ENCODE measurements around the gene IFNL3. TPM values are rescaled to one million over a fixed set of nuclear protein-coding genes. Genes with fewer than 3 reads are reported as not detected.
"Not testable (repeated sequence)": the region's sequence is repeated elsewhere in the genome, so short reads cannot be mapped to it uniquely, and the experiment has no call there.

Gene IFNL3
- polyA plus RNA-seq, 3 donors: not detected

GRCh38 chr19:39270036-39270871 is 25.4 kb upstream of the IFNL3 start:
- H3K36me3 ChIP-seq (replicated peaks in 1 of 2; ENCODE audit: control insufficient read depth in 1 of 2, insufficient read depth in 2 of 2, low read length in 2 of 2): no peaks in the 10 kb centered on the region
- H3K36me3 Mint-ChIP-seq: no peaks in the 10 kb centered on the region
- H3K4me3 ChIP-seq (replicated peaks in 1 of 3; ENCODE audit: low read depth in 2 of 3, low read length in 3 of 3): no peak overlapping the region
- no peak for DNase-seq
- intact Hi-C loops (cut with micrococcal nuclease): no loop called here
- no peaks in the 10 kb centered on the region for H3K4me1 Mint-ChIP-seq
- H3K27me3 ChIP-seq (ENCODE audit: control insufficient read depth in 2 of 2, insufficient read depth in 2 of 2, low read length in 2 of 2): peaks cover 2 to 6% of the 10 kb centered on the region in 2 donors
- no peak overlapping the region for H3K4me2 ChIP-seq (replicated peaks; ENCODE audit: extremely low read depth, low read length, poor library complexity, severe bottlenecking)
- H3K4me3 Mint-ChIP-seq: no peak overlapping the region
- no peaks in the 10 kb centered on the region for H3K9me3 ChIP-seq (replicated peaks in 1 of 2; ENCODE audit: control insufficient read depth in 1 of 2, insufficient read depth in 1 of 2, low read length in 2 of 2)
- H2AFZ ChIP-seq (ENCODE audit: insufficient read depth, low read depth, low read length, poor library complexity, severe bottlenecking): no peak overlapping the region
- TF ChIP-seq CTCF (IDR thresholded peaks at IDR 0.05): no peak
- H3K9me3 Mint-ChIP-seq: peaks cover 0 to 5% (median 0%) of the 10 kb centered on the region in 7 donors
- H3K27me3 Mint-ChIP-seq (ENCODE audit: low read depth in 3 of 3): peaks cover 15 to 18% (median 17%) of the 10 kb centered on the region in 3 donors
- H4K20me1 ChIP-seq (ENCODE audit: insufficient read depth, low read length): no peaks in the 10 kb centered on the region
- H3K27ac Mint-ChIP-seq: peak overlapping the region in 1 of 7 donors; percentile 31
- no peaks in the 10 kb centered on the region for H3K4me1 ChIP-seq (ENCODE audit: control insufficient read depth in 1 of 2, insufficient read depth in 2 of 2, low read length in 2 of 2)
- no peak overlapping the region for H3K27ac ChIP-seq (ENCODE audit: low read depth in 1 of 2, low read length in 2 of 2)
- WGBS (ENCODE audit: insufficient coverage): 88% methylated on average over 6 of the region's 9 CpGs
- no peak overlapping the region for H3K9ac ChIP-seq (ENCODE audit: insufficient read depth, low read length, poor library complexity, severe bottlenecking)
- H3K79me2 ChIP-seq (ENCODE audit: insufficient read depth, low read length): no peaks in the 10 kb centered on the region

DNA sequence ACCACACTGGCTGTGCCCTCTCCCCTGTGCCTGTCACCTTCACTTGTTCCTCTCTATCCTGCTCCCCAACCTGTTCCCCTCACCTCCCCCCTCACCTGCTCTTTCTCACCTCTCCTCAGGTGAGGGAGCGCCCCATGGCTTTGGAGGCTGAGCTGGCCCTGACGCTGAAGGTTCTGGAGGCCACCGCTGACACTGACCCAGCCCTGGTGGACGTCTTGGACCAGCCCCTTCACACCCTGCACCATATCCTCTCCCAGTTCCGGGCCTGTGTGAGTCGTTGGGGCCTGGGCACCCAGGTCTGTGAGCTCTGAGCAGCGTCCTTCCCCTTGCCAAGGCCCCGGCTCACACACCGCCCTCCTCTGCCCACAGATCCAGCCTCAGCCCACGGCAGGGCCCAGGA is 24.6 kb upstream of the IFNL3 start:
- H3K4me3 ChIP-seq (replicated peaks in 1 of 3; ENCODE audit: low read depth in 2 of 3, low read length in 3 of 3); H3K27ac ChIP-seq (ENCODE audit: low read depth in 1 of 2, low read length in 2 of 2); H2AFZ ChIP-seq (ENCODE audit: insufficient read depth, low read depth, low read length, poor library complexity, severe bottlenecking); H3K36me3 ChIP-seq (replicated peaks in 1 of 2; ENCODE audit: control insufficient read depth in 1 of 2, insufficient read depth in 2 of 2, low read length in 2 of 2); H3K4me2 ChIP-seq (replicated peaks; ENCODE audit: extremely low read depth, low read length, poor library complexity, severe bottlenecking); H3K27ac Mint-ChIP-seq; intact Hi-C loops (cut with micrococcal nuclease); H3K9me3 Mint-ChIP-seq; DNase-seq; H3K4me1 Mint-ChIP-seq; H3K9ac ChIP-seq (ENCODE audit: insufficient read depth, low read length, poor library complexity, severe bottlenecking); H3K79me2 ChIP-seq (ENCODE audit: insufficient read depth, low read length); H3K4me1 ChIP-seq (ENCODE audit: control insufficient read depth in 1 of 2, insufficient read depth in 2 of 2, low read length in 2 of 2); H3K9me3 ChIP-seq (replicated peaks in 1 of 2; ENCODE audit: control insufficient read depth in 1 of 2, insufficient read depth in 1 of 2, low read length in 2 of 2); H3K36me3 Mint-ChIP-seq; H4K20me1 ChIP-seq (ENCODE audit: insufficient read depth, low read length): not testable (repeated sequence)
- peaks cover 6 to 14% of the 10 kb centered on the region in 2 donors for H3K27me3 ChIP-seq (ENCODE audit: control insufficient read depth in 2 of 2, insufficient read depth in 2 of 2, low read length in 2 of 2)
- 81% methylated on average over 6 of the region's 10 CpGs for WGBS (ENCODE audit: insufficient coverage)
- Mint-ChIP-seq H3K4me3 (peak overlapping the region in 1 of 2 donors; percentile 30), H3K27me3 (ENCODE audit: low read depth in 3 of 3) (peaks cover 24 to 25% (median 24%) of the 10 kb centered on the region in 3 donors)

GRCh38 chr19:39268531-39269223 is 23.9 kb upstream of the IFNL3 start:
- H3K9ac ChIP-seq (ENCODE audit: insufficient read depth, low read length, poor library complexity, severe bottlenecking); H3K4me1 ChIP-seq (ENCODE audit: control insufficient read depth in 1 of 2, insufficient read depth in 2 of 2, low read length in 2 of 2); intact Hi-C loops (cut with micrococcal nuclease): not testable (repeated sequence)

More at GRCh38 chr19:39268531-39269223, 23.9 kb upstream of the IFNL3 start:
- H3K9me3 Mint-ChIP-seq; H3K36me3 Mint-ChIP-seq; H3K4me3 ChIP-seq (replicated peaks in 1 of 3; ENCODE audit: low read depth in 2 of 3, low read length in 3 of 3); H3K27ac ChIP-seq (ENCODE audit: low read depth in 1 of 2, low read length in 2 of 2); H4K20me1 ChIP-seq (ENCODE audit: insufficient read depth, low read length); H3K9me3 ChIP-seq (replicated peaks in 1 of 2; ENCODE audit: control insufficient read depth in 1 of 2, insufficient read depth in 1 of 2, low read length in 2 of 2); H3K36me3 ChIP-seq (replicated peaks in 1 of 2; ENCODE audit: control insufficient read depth in 1 of 2, insufficient read depth in 2 of 2, low read length in 2 of 2); H3K79me2 ChIP-seq (ENCODE audit: insufficient read depth, low read length); H3K4me2 ChIP-seq (replicated peaks; ENCODE audit: extremely low read depth, low read length, poor library complexity, severe bottlenecking); H3K4me1 Mint-ChIP-seq; H3K27ac Mint-ChIP-seq; H2AFZ ChIP-seq (ENCODE audit: insufficient read depth, low read depth, low read length, poor library complexity, severe bottlenecking); DNase-seq: not testable (repeated sequence)
- Mint-ChIP-seq H3K27me3 (ENCODE audit: low read depth in 3 of 3) (peaks cover 31 to 32% (median 31%) of the 10 kb centered on the region in 3 donors), H3K4me3 (peak overlapping the region in 1 of 2 donors; percentile 30)
- H3K27me3 ChIP-seq (ENCODE audit: control insufficient read depth in 2 of 2, insufficient read depth in 2 of 2, low read length in 2 of 2): peaks cover 12 to 20% of the 10 kb centered on the region in 2 donors
- 90% methylated on average over 2 of the region's 10 CpGs for WGBS (ENCODE audit: insufficient coverage)

All from CD14-positive monocyte (primary cell).